ENCODE data around the gene RYR2. TPM values are rescaled to one million over a fixed set of nuclear protein-coding genes. Genes with fewer than 3 reads are reported as not detected.

The RYR2 gene
- total RNA-seq, 2 experiments from 2014 or later, result 0.08 to 0.13 TPM

- ChIA-PET POLR2A (no interaction called here), CTCF (no interaction called here)
Measured at GRCh38 chr1:237183963-237184540, 142.1 kb downstream of the RYR2 start.

- POLR2A ChIA-PET, result no interaction called here
- CTCF ChIA-PET, result no interaction called here
Measured at GRCh38 chr1:237186675-237187074, 144.7 kb downstream of the RYR2 start.

- ChIA-PET CTCF (no interaction called here), POLR2A (no interaction called here)
Measured at GRCh38 chr1:237187842-237188241, 145.9 kb downstream of the RYR2 start.

- CTCF ChIA-PET, result no interaction called here
- POLR2A ChIA-PET, result no interaction called here
Measured at GRCh38 chr1:237191403-237191802, 149.4 kb downstream of the RYR2 start.

GRCh38 chr1:237197470-237198425 lies 155.8 kb downstream of the RYR2 start:
- POLR2A ChIA-PET, result no interaction called here
- CTCF ChIA-PET, result no interaction called here

- POLR2A ChIA-PET, result no interaction called here
- CTCF ChIA-PET, result no interaction called here
Measured at GRCh38 chr1:237199026-237199425, 157.0 kb downstream of the RYR2 start.

GRCh38 chr1:237201155-237201554 lies 159.2 kb downstream of the RYR2 start:
- CTCF ChIA-PET, result no interaction called here
- POLR2A ChIA-PET, result no interaction called here

GRCh38 chr1:237204841-237205240 lies 162.9 kb downstream of the RYR2 start:
- CTCF ChIA-PET, result no interaction called here
- POLR2A ChIA-PET, result no interaction called here

- POLR2A ChIA-PET, result no interaction called here
- CTCF ChIA-PET, result no interaction called here
Measured at GRCh38 chr1:237205400-237206064, 163.5 kb downstream of the RYR2 start.

- ChIA-PET POLR2A (no interaction called here), CTCF (no interaction called here)
Measured at GRCh38 chr1:237206065-237206414, 164.1 kb downstream of the RYR2 start.

GRCh38 chr1:237211031-237211430 lies 169.0 kb downstream of the RYR2 start:
- ChIA-PET CTCF (interaction anchor here (0.9 kb wide), 1 partner anchor 11 kb away, joined by 3 read pairs; no protein-coding TSS in a partner anchor), POLR2A (no interaction called here)

- CTCF ChIA-PET, result no interaction called here
- POLR2A ChIA-PET, result no interaction called here
Measured at GRCh38 chr1:237211540-237211939, 169.6 kb downstream of the RYR2 start.

GRCh38 chr1:237219751-237220642 lies 178.0 kb downstream of the RYR2 start:
- ChIA-PET CTCF (no interaction called here), POLR2A (no interaction called here)

GRCh38 chr1:237223419-237223818 lies 181.4 kb downstream of the RYR2 start:
- POLR2A ChIA-PET, result no interaction called here
- CTCF ChIA-PET, result no interaction called here

GRCh38 chr1:237226177-237226944 lies 184.4 kb downstream of the RYR2 start:
- ChIA-PET POLR2A (no interaction called here), CTCF (no interaction called here)

GRCh38 chr1:237227476-237227875 lies 185.5 kb downstream of the RYR2 start:
- ChIA-PET POLR2A (no interaction called here), CTCF (no interaction called here)

GRCh38 chr1:237228421-237228820 lies 186.4 kb downstream of the RYR2 start:
- CTCF ChIA-PET, result no interaction called here
- POLR2A ChIA-PET, result no interaction called here

- CTCF ChIA-PET, result no interaction called here
- POLR2A ChIA-PET, result no interaction called here
Measured at GRCh38 chr1:237229333-237229732, 187.3 kb downstream of the RYR2 start.

- ChIA-PET CTCF (no interaction called here), POLR2A (no interaction called here)
Measured at GRCh38 chr1:237232501-237232900, 190.5 kb downstream of the RYR2 start.

- CTCF ChIA-PET, result no interaction called here
- POLR2A ChIA-PET, result no interaction called here
Measured at GRCh38 chr1:237235091-237235490, 193.1 kb downstream of the RYR2 start.
